DMS53 (cell line): ENCODE data around the gene CADM1.

ENCODE experiments used
- DNase-seq: peaks from one replicate; lab custom pipeline; 2025; lab: John Stamatoyannopoulos, UW

CADM1 gene

GRCh38 chr11:115279813-115280761, 224.1 kb downstream of the CADM1 start:
- DNase-seq, result no peak

- DNase-seq, result no peak
Observed at GRCh38 chr11:115276799-115277198, 227.4 kb downstream of the CADM1 start.

- DNase-seq, result no peak
Observed at GRCh38 chr11:115276191-115276590, 228.0 kb downstream of the CADM1 start.

- DNase-seq, result no peak
Observed at GRCh38 chr11:115275045-115275444, 229.2 kb downstream of the CADM1 start.

- no peak for DNase-seq
Observed at GRCh38 chr11:115272925-115273324, 231.3 kb downstream of the CADM1 start.

GRCh38 chr11:115271643-115272042, 232.6 kb downstream of the CADM1 start:
- no peak for DNase-seq

- DNase-seq, result no peak
Observed at GRCh38 chr11:115269191-115269950, 234.8 kb downstream of the CADM1 start.

- DNase-seq, result no peak
Observed at GRCh38 chr11:115267871-115268270, 236.3 kb downstream of the CADM1 start.

GRCh38 chr11:115267238-115267781, 236.9 kb downstream of the CADM1 start:
- DNase-seq, result no peak

- no peak for DNase-seq
Observed at GRCh38 chr11:115266066-115266639, 238.1 kb downstream of the CADM1 start.

- no peak for DNase-seq
Observed at GRCh38 chr11:115263799-115264656, 240.2 kb downstream of the CADM1 start.

GRCh38 chr11:115258216-115258615, 246.0 kb downstream of the CADM1 start:
- DNase-seq, result no peak

GRCh38 chr11:115257678-115258077, 246.5 kb downstream of the CADM1 start:
- peak; percentile 50 for DNase-seq

GRCh38 chr11:115257270-115257669, 246.9 kb downstream of the CADM1 start:
- no peak for DNase-seq

GRCh38 chr11:115256397-115257197, 247.6 kb downstream of the CADM1 start:
- DNase-seq, result peak; percentile 65

- DNase-seq, result no peak
Observed at GRCh38 chr11:115255006-115255762, 249.0 kb downstream of the CADM1 start.

GRCh38 chr11:115251126-115251525, 253.1 kb downstream of the CADM1 start:
- no peak for DNase-seq

GRCh38 chr11:115249061-115249578, 255.1 kb downstream of the CADM1 start:
- peak; percentile 36 for DNase-seq

- no peak for DNase-seq
Observed at GRCh38 chr11:115247953-115248352, 256.3 kb downstream of the CADM1 start.

GRCh38 chr11:115247361-115247760, 256.9 kb downstream of the CADM1 start:
- no peak for DNase-seq
